ENCODE results near the gene CELA2A.

- no peak for TF ChIP-seq POLR2A (IDR thresholded peaks at IDR 0.05; ENCODE audit: low read depth)
- TF ChIP-seq, protein P1, sequence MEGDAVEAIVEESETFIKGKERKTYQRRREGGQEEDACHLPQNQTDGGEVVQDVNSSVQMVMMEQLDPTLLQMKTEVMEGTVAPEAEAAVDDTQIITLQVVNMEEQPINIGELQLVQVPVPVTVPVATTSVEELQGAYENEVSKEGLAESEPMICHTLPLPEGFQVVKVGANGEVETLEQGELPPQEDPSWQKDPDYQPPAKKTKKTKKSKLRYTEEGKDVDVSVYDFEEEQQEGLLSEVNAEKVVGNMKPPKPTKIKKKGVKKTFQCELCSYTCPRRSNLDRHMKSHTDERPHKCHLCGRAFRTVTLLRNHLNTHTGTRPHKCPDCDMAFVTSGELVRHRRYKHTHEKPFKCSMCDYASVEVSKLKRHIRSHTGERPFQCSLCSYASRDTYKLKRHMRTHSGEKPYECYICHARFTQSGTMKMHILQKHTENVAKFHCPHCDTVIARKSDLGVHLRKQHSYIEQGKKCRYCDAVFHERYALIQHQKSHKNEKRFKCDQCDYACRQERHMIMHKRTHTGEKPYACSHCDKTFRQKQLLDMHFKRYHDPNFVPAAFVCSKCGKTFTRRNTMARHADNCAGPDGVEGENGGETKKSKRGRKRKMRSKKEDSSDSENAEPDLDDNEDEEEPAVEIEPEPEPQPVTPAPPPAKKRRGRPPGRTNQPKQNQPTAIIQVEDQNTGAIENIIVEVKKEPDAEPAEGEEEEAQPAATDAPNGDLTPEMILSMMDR (IDR thresholded peaks at IDR 0.05), result no peak
- no peak for TF ChIP-seq EP300 (IDR thresholded peaks at IDR 0.05)
Observed at GRCh38 chr1:15441247-15441646, 15.3 kb upstream of the CELA2A start.
